ENCODE results near the gene CCR7.

GRCh38 chr17:40599468-40599763 is 34.1 kb upstream of the CCR7 start:
- TF ChIP-seq CTCF (IDR thresholded peaks at IDR 0.05) (no peak), POLR2A (IDR thresholded peaks at IDR 0.05) (no peak)
